HG03460 (cell line): ENCODE data around the gene PRLR.

ENCODE experiments used
- ATAC-seq: cut with Tn5 transposase; IDR thresholded peaks from one replicate; pipeline ENCODE4 v1.9.1; 2021; ENCODE audit not compliant: unreplicated experiment

Gene PRLR

DNA sequence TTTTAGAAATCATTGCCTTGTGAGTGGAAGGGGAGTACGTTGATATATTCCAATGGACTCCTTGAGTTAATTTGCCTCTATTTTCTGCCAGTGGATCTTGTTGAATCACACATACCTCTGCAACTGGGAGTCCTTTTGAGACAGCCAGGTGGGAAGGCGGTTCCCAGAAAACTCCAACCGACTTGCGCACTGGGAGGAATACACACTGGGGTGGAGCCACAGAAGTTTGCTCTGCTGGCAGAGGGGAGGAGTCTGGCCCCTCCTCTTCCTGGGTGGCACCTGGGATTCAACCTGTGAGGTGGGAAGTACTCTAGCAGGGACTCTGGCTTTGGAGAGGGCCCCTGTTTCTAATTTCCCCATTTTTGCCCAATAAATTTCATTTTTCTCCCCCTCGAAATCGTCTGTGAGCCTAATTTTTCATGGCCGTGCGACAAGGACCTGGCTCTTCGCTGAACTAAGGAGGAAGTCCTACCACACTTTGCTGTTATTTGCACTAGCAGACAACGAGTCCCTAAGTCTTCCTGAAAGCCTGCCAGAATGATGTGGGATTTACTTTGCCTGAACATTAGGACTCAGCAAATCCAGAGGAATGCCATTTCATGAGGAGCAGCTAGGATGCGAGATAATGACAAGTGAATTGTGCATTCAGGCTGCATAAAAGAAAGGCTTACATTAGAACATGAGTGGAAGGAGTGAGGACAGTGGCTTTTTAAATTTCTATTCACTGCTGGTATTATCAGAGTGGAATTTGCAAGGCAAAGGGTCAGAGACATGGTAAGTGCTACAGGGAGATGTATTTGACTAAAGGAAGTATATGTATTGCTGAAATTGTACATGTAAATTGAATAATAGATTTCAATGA lies 67.2 kb downstream of the PRLR start:
- ATAC-seq: no peak

- ATAC-seq: no peak
Measured at GRCh38 chr5:35161652-35162273, 68.5 kb downstream of the PRLR start.

DNA sequence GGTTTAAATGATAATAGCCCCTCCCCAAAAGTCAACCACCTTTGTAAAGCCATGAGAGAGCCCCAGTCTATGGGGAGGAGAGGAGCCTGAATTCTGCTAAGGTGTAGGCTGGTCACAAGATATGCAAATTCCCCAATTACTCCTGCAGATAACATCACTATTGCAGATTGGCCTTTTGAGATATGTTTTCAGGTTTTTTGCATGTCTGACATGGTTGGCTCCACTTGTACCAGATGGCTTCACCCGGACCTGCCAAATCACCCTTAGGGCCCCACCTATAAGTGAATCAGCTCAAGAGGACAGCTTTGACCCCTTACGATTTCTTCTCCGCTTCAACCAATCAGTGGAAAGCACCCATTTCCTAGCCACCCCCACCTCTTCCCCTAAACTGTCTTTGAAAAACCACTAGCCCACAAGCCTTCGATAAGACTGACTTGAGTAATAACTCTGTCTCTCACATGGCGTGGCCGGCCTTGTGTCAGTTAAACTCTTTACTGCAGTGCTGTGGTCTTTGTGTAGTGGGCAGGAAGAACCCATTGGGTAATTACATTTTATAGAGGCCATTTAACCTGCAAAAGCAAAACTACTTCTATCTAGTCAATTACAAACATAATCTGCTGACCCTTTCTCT lies 69.7 kb downstream of the PRLR start:
- no peak for ATAC-seq

DNA sequence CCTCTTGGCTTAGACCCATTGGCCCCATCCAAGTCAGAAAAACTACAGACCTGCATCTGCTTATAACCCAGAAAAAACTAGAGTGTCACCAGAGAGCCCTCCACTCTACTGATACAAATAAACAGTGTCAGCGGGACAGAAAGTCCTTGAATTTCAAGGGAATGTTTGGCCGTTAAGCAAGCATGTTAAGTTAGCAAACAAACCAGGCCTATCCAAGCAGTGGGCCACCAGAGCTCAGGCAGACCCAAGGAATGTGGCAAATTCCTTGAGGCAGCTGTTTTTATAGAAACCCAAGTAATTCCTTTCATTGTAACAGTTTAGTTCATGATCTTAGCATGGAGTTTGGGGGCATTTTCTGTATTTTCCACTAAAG lies 70.9 kb downstream of the PRLR start:
- ATAC-seq: no peak

- no peak for ATAC-seq
Measured at GRCh38 chr5:35158622-35159369, 71.5 kb downstream of the PRLR start.

- no peak for ATAC-seq
Measured at GRCh38 chr5:35158204-35158603, 72.1 kb downstream of the PRLR start.

DNA sequence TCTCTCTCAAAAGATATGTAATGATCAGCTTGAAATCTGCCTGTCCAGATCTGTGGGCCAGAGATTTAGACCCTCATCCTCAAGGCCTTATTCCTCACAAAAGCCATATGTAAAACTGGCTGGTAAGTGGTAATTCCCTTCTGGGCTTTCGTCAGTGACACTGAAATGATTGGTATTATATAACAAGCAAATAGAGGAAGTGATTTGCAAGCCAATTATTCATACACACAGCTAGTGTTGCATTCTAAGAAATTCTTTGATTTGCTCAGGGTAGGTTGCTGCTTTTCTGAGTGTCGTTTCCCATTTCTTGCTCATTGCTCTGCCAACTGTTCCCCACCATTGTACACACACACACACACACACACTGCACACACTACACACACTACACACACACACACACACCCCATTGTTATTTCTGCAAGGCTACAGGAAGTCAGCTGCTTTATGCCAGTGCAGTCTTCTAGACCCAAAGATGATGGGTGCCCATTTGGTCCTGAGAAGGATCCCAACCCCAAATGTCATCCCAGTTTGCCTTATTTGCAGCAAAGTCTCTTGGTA lies 76.8 kb downstream of the PRLR start:
- ATAC-seq: no peak

GRCh38 chr5:35152733-35153132 lies 77.6 kb downstream of the PRLR start:
- no peak for ATAC-seq

DNA sequence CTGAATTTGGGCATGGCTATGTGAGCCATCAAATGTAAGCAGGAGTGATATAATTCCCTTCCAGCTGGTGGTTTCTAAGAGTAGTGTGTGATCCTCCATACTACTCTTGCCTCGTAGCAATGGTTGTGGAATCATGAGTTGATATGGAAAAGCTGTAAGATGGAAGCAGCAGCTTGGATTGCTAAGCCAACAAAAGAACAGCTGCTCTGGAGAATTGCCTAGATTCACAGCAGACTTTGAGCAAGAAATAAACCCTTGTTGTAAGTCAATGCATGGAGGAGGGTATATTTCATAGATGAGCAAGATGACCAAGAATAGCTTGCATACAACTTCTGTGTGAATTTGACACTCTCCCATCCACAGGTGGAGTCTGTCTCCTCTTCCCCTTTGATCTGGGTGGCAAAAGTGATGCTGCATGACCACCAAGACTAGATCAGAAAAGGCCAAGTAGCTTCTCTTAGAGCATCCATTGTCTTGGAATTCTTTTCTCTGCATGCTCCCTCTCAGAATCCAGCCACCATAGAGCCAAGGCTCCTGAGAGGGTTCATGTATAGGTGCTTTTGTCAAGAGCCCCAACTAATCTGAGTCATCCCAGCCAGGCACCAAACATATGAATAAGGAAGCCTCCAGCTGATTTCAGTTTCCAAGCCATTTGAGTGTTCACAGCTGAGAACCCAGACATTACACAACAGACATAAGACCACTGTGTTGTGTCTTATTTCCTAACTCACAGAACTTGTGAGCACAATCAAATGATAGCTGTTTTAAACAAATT lies 79.0 kb downstream of the PRLR start:
- ATAC-seq: no peak

DNA sequence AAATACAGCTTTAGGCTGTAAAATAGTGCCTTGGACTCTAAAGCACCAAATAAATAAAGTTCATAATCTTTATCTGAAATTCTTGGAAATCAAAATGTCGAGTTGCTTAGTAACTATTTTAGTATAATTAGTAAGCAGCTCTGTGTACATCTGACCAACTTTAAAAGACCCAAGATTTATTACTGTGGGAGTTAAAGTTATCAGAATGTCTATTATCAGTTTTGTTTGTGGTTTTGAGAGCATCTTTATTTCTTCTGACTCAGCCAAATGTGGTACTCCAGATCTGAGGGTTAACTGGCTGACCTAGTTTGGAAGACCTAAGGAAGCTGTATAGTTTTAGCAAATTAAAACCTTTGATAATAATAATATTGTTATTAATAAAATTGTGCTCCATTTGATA lies 81.2 kb downstream of the PRLR start:
- no peak for ATAC-seq

- ATAC-seq: no peak
Measured at GRCh38 chr5:35146406-35146805, 83.9 kb downstream of the PRLR start.

DNA sequence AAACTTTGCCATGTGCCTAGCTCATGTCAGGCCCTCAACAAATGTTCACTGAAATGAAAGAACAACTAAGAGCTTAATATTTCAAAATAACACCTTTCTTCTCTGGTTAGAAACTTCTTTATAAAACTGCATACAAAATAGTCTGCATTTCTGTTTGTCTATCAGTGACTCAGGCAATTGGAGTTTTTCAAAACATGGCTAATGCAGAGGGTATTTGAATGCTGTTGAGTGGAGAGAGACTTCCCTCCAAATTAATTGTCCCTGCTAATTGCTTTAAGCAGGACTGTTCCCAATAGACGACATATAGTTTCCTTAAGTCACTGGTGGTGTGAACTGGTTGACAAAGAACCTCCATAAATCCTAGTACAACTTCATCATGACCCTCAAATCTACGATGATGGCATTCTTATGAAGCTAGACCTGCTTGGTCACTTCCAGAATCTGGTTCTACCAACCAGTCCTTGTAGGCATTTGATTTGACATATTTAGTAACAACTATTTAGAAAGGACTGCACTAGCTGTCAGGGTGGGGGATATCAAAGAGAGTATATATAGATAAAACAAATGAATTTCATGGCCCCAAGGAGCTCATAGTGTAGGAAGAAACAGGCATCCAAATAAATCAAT lies 84.5 kb downstream of the PRLR start:
- ATAC-seq: no peak

- ATAC-seq: no peak
Measured at GRCh38 chr5:35145012-35145411, 85.3 kb downstream of the PRLR start.

GRCh38 chr5:35143841-35144240 lies 86.4 kb downstream of the PRLR start:
- ATAC-seq: no peak

DNA sequence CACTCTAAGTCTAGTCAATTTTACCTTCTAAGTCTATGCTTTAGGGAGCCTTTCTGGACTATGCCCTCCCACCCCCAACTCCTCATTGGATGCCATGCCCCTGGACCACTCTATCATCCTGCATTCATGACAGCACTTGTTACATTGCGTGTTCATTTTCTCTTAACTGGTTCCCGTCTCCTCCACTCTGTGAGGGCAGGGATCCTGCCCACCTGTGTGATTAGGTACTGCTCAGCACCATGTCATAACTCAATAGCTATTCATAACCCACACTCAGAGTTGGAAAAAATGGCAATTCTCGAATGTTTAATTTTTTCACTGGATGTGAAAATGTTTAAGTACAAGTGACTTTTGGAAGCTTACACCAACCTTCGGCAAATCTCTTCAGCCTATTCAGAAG lies 88.5 kb downstream of the PRLR start:
- no peak for ATAC-seq

DNA sequence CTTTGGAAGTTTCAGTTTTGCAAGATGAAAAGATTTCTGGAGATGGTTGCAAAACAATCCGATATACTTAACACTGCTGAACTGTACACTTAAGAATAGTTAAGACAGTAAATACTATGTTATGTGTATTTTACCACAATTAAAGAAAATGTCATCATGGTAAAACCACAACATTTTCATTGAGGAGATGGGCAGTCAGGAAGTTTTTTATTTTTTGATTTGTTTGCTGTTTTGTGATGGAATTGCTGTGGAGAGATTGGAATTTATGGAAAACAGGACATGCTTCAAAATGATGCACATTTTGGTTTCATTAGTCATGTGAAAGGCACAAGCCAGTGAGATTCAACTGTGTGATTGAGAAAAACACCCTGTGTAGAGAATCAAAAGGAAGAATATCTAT lies 92.1 kb downstream of the PRLR start:
- ATAC-seq: no peak

- no peak for ATAC-seq
Measured at GRCh38 chr5:35136386-35136785, 93.9 kb downstream of the PRLR start.

DNA sequence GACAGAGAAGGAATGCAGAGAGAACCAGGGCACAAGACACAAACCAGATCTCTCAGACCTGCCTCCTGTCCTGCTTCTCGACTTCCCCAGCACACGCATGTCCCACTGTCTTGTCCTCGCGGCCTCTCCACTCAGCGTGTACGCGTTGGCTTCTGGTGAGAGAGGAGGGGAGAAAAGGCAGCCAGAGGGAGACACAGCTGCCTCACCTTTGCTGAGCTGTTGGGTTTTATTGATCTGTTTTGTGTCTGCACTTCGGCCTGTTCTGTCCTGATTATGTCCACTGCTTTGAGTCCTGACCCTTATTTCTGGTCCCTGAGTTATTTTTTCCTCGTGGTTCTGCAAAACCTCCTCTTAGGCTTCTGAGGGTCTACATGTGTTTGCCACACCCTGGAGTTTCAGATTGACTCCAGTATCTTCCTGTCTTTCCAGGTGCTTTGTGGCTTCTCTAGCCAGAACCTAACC lies 95.0 kb downstream of the PRLR start:
- no peak for ATAC-seq

DNA sequence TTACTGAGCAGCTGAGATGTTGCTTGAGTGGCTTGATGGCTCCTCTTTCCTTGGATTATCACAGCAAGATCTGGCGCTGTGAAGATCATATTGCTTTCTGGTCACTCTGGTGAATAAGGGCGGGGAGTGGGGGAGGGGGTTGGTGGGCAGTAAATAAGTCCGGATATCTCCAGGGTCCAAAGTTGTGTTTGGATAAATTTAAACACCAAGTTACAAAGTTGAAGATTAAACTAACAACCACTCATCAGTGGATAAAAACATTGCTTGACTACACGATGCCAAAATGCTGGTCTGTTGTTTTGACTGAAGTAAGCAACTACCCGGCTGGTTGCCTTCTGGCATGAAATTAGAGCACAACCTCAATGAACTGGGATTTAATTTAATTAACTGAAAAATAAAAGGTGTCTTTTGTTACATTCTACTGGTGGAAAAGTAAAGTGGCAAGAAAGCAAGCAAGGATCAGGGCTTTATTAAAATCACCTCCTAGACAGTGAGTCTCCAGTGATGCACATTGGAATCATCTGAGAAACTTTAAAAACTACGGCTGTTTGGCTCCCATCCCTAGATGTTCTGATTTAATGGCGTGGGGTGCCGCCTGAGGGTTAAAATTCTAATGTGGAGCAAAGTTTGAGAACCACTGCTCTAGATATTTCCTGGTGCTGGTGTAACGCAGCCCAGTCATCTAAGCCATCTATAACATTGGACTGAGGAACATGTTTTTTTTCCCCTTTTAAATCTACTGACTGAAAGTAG lies 95.8 kb downstream of the PRLR start:
- ATAC-seq: no peak
